GM12878 (cell line): ENCODE results near the gene NUPR1. TPM values are rescaled to one million over a fixed set of nuclear protein-coding genes. Genes with fewer than 3 reads are reported as not detected.

Experiments
- ATAC-seq: fragments of 200-7000 bp; cut with Tn5 transposase; 3 replicates; pipeline ENCODE4 v1.9.1; 2020; ENCODE audit warnings: mild to moderate bottlenecking, moderate library complexity
- BruUV-seq: library from RNA; stranded (reverse); fragments of 400-500 nt; replicated peaks from 2 replicates; lab custom pipeline; 2021; lab: Mats Ljungman, UMichigan
- CTCF ChIA-PET: fragments of 300-600 bp; sonication (Branson Sonifier 250); formaldehyde crosslinking; extraction: SDS; loops from one replicate; lab custom pipeline; 2021; ENCODE audit warnings: inconsistent platforms; lab: Yijun Ruan, JAX
- POLR2A ChIA-PET: fragments of 350-600 bp; formaldehyde crosslinking; extraction: SDS; loops from one replicate; lab custom pipeline; 2021; ENCODE audit warnings: inconsistent platforms; lab: Charles Lee
- RAD21 ChIA-PET: fragments of 300-600 bp; sonication (Branson Sonifier 250); formaldehyde crosslinking; loops from one replicate; lab custom pipeline; 2023; ENCODE audit warnings: antibody characterized with exemption; ENCODE audit not compliant: unreplicated experiment; lab: Charles Lee
- SMC1A ChIA-PET: fragments of 300-600 bp; sonication (Branson Sonifier 250); formaldehyde crosslinking; loops from one replicate; lab custom pipeline; 2023; ENCODE audit not compliant: unreplicated experiment, uncharacterized antibody; lab: Charles Lee
- DNase-seq: peaks from one replicate; pipeline ENCODE4 v3.0.0-alpha.2; 2011; ENCODE audit warnings: low read depth, low spot score
- FAIRE-seq: peaks from 3 replicates; lab custom pipeline; 2011; peaks lifted over from hg19 to GRCh38; lab: Jason Lieb, UNC
- H2AFZ ChIP-seq: 2 replicates; pipeline ENCODE4 v1.6.0; 2011; ENCODE audit warnings: low read depth, low read length, control low read depth; ENCODE audit not compliant: control insufficient read depth
- H3K27ac ChIP-seq: 2 replicates; pipeline ENCODE4 v1.5.1; 2011; ENCODE audit warnings: control low read depth; ENCODE audit not compliant: control insufficient read depth, insufficient read depth
- H3K27me3 ChIP-seq, 2 experiments: replicated peaks in 1 of 2; 2 replicates each; pipeline versions ENCODE4 v1.6.0 to v1.6.1; 2011; ENCODE audit warnings: low read length in 1 of 2; ENCODE audit not compliant: control insufficient read depth in 2 of 2, insufficient read depth in 2 of 2
- H3K36me3 ChIP-seq, 2 experiments: 2 replicates each; pipeline ENCODE4 v1.5.1; 2011; ENCODE audit warnings: low read length in 1 of 2; ENCODE audit not compliant: control insufficient read depth in 2 of 2, insufficient read depth in 2 of 2
- H3K4me1 ChIP-seq: 2 replicates; pipeline ENCODE4 v1.6.1; 2011; ENCODE audit warnings: mild to moderate bottlenecking, low read length, moderate library complexity, mixed read lengths; ENCODE audit not compliant: control insufficient read depth, insufficient read depth
- H3K4me2 ChIP-seq: 2 replicates; pipeline ENCODE4 v1.6.0; 2011; ENCODE audit warnings: control low read depth; ENCODE audit not compliant: control insufficient read depth, insufficient read depth
- H3K4me3 ChIP-seq: fragments of 200-600 bp; sonication (generic); 2 replicates; pipeline ENCODE4 v1.5.1; 2016
- H3K79me2 ChIP-seq: 2 replicates; pipeline ENCODE4 v1.6.0; 2011; ENCODE audit warnings: low read length; ENCODE audit not compliant: control insufficient read depth, insufficient read depth
- H3K9ac ChIP-seq: 2 replicates; pipeline ENCODE4 v1.8.0; 2011; ENCODE audit warnings: low read length, control low read depth, mixed read lengths; ENCODE audit not compliant: control insufficient read depth, insufficient read depth
- H3K9me3 ChIP-seq: replicated peaks from 3 replicates; pipeline ENCODE4 v1.5.1; 2011; ENCODE audit warnings: mild to moderate bottlenecking, low read length; ENCODE audit not compliant: control insufficient read depth, insufficient read depth
- H4K20me1 ChIP-seq: 2 replicates; pipeline ENCODE4 v1.6.0; 2011; ENCODE audit not compliant: control insufficient read depth, insufficient read depth
- BMI1 ChIP-seq: fragments of 450-650 bp; IDR thresholded peaks from 2 replicates; pipeline ENCODE4 v1.6.1; 2016; ENCODE audit warnings: mild to moderate bottlenecking, moderate library complexity, borderline replicate concordance
- CBX3 ChIP-seq: fragments of 200-600 bp; sonication (generic); IDR thresholded peaks from 2 replicates; pipeline ENCODE4 v1.6.1; 2016; ENCODE audit warnings: low read depth, borderline replicate concordance
- CHD1 ChIP-seq: IDR thresholded peaks from 2 replicates; pipeline ENCODE4 v1.6.1; 2012; ENCODE audit warnings: low read depth, low read length, improper control_type of control experiment
- HDAC6 ChIP-seq: fragments of 200-600 bp; sonication (generic); IDR thresholded peaks from one replicate; pipeline ENCODE4 v1.8.0; 2017; ENCODE audit warnings: antibody characterized with exemption; ENCODE audit not compliant: unreplicated experiment
- NR2C2 ChIP-seq: IDR thresholded peaks from 2 replicates; pipeline ENCODE4 v1.6.1; 2011; ENCODE audit warnings: borderline replicate concordance, low read depth; ENCODE audit not compliant: control insufficient read depth, insufficient read length
- SPI1 ChIP-seq: IDR thresholded peaks from 2 replicates; pipeline ENCODE4 v1.6.1; 2011; ENCODE audit warnings: low read depth, mild to moderate bottlenecking, low read length, moderate library complexity, borderline replicate concordance; ENCODE audit not compliant: insufficient read depth
- STAT3 ChIP-seq: IDR thresholded peaks from 2 replicates; pipeline ENCODE4 v1.6.1; 2011; ENCODE audit warnings: low read depth, low read length, improper control_type of control experiment
- TARDBP ChIP-seq: IDR thresholded peaks from 2 replicates; pipeline ENCODE4 v1.6.1; 2016; ENCODE audit warnings: borderline replicate concordance
- WRNIP1 ChIP-seq: IDR thresholded peaks from 2 replicates; pipeline ENCODE4 v1.6.1; 2011; ENCODE audit warnings: low read depth, low read length, improper control_type of control experiment, borderline replicate concordance
- ZZZ3 ChIP-seq: IDR thresholded peaks from 2 replicates; pipeline ENCODE4 v1.6.1; 2011; ENCODE audit warnings: low read depth; ENCODE audit not compliant: control insufficient read depth, insufficient read length
- WGBS: methylation state at CpG from one replicate; pipeline ENCODE4 v1.1.6; 2016; ENCODE audit warnings: low lambda C conversion rate; ENCODE audit not compliant: insufficient replicate concordance, insufficient coverage; ENCODE audit errors: missing lambda C conversion rate; 5-methylcytosine and 5-hydroxymethylcytosine counted together
- in situ Hi-C: fragments of 300-500 bp; cut with MboI; formaldehyde crosslinking; loops from 9 replicates; pipeline ENCODE4 v1.14.3; 2018; ENCODE audit warnings: mixed read lengths
- intact Hi-C: fragments of 100-400 bp; cut with micrococcal nuclease; formaldehyde crosslinking; loops from one replicate; pipeline ENCODE4 v1.14.2; 2022; ENCODE audit not compliant: unreplicated experiment
- polyA plus RNA-seq, 11 experiments: library from polyadenylated mRNA; depleted of rRNA in 4 of 11; unstranded in 6 of 11; stranded (reverse) in 5 of 11; fragments of >200 nt; fragmentation: Nextera tagmentation in 4 of 11; fragmentation: Illumina TruSeq in 1 of 11; extraction: Ambion mirVana in 4 of 11; extraction: Trizol in 1 of 11; gene quantifications; 1 replicate in 1 of 11; 2 replicates in 10 of 11; pipeline versions ENCODE4 v1.2.1 to v1.2.3, GENCODE V29; 2011 to 2016; ENCODE audit warnings: inconsistent platforms in 2 of 11, missing spikeins in 2 of 11, low read depth in 1 of 11
- total RNA-seq, 4 experiments: library from RNA; depleted of rRNA in 3 of 4; stranded (reverse); fragments of >200 nt in 3 of 4; fragmentation: Illumina TruSeq in 1 of 4; extraction: Trizol in 1 of 4; gene quantifications; 2 replicates each; pipeline versions ENCODE4 v1.2.1 to v1.2.3, GENCODE V29; 2013 to 2021
- TF ChIP-seq, protein P1 (sequence below): IDR thresholded peaks from 2 replicates; pipeline ENCODE4 v1.6.1; 2011; ENCODE audit warnings: low read depth, low read length, improper control_type of control experiment, borderline replicate concordance
- TF ChIP-seq, protein P2 (sequence below): fragments of 450-650 bp; IDR thresholded peaks from 2 replicates; pipeline ENCODE4 v1.6.1; 2018; ENCODE audit warnings: mild to moderate bottlenecking, low read depth, moderate library complexity; ENCODE audit not compliant: partially characterized antibody

Gene NUPR1
- total and polyA plus RNA-seq, 10 of the 15 experiments (the other 5 are each of a cell fraction or from before 2014, with no cell fraction given) = 0.04 to 0.78 (median 0.17) TPM; not detected in 2

DNA sequence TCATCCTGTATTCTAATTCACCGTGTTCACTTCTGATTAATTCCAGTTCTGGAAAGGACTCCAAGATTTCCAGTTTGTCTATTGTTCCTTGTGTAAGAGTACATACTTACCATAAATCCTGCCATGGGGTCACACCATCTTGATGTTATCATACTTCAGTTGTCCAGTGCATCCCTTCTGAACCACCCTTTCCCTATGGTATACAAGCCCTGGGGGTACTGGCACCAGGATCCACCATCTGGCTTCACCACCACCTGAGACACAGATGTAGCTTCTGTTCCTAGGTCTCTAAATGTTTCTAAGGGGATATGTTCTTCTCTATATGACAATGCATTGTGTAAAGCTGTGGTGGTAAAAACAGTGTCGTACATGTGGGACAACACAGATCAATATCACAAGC lies 36.2 kb upstream of the NUPR1 start:
- no peak overlapping the region for H3K4me3 ChIP-seq
- POLR2A ChIA-PET = no interaction called here
- no peak overlapping the region for H3K4me2 ChIP-seq
- no peaks in the 10 kb centered on the region for H3K36me3 ChIP-seq
- no peaks in the 10 kb centered on the region for H3K9me3 ChIP-seq
- RAD21 ChIA-PET = no interaction called here
- H3K27ac ChIP-seq = no peak overlapping the region
- ATAC-seq (no peak), FAIRE-seq (no peak), DNase-seq (no peak)
- intact Hi-C loops (no loop called here), in situ Hi-C loops (no loop called here)
- CTCF ChIA-PET = no interaction called here
- WGBS = 98% methylated on average over 2 of the region's 2 CpGs
- no peaks in the 10 kb centered on the region for H3K27me3 ChIP-seq
- no TSS peak for BruUV-seq
- TF ChIP-seq NR2C2 (no peak), CBX3 (no peak), WRNIP1 (no peak), SPI1 (no peak), ZZZ3 (no peak), BMI1 (no peak), HDAC6 (no peak), TARDBP (no peak), CHD1 (no peak), STAT3 (no peak)
- TF ChIP-seq, protein P1, sequence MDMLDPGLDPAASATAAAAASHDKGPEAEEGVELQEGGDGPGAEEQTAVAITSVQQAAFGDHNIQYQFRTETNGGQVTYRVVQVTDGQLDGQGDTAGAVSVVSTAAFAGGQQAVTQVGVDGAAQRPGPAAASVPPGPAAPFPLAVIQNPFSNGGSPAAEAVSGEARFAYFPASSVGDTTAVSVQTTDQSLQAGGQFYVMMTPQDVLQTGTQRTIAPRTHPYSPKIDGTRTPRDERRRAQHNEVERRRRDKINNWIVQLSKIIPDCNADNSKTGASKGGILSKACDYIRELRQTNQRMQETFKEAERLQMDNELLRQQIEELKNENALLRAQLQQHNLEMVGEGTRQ = no peak
- TF ChIP-seq, protein P2, sequence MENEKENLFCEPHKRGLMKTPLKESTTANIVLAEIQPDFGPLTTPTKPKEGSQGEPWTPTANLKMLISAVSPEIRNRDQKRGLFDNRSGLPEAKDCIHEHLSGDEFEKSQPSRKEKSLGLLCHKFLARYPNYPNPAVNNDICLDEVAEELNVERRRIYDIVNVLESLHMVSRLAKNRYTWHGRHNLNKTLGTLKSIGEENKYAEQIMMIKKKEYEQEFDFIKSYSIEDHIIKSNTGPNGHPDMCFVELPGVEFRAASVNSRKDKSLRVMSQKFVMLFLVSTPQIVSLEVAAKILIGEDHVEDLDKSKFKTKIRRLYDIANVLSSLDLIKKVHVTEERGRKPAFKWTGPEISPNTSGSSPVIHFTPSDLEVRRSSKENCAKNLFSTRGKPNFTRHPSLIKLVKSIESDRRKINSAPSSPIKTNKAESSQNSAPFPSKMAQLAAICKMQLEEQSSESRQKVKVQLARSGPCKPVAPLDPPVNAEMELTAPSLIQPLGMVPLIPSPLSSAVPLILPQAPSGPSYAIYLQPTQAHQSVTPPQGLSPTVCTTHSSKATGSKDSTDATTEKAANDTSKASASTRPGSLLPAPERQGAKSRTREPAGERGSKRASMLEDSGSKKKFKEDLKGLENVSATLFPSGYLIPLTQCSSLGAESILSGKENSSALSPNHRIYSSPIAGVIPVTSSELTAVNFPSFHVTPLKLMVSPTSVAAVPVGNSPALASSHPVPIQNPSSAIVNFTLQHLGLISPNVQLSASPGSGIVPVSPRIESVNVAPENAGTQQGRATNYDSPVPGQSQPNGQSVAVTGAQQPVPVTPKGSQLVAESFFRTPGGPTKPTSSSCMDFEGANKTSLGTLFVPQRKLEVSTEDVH = no peak
- H3K79me2 ChIP-seq = no peaks in the 10 kb centered on the region
- SMC1A ChIA-PET = no interaction called here
- H2AFZ ChIP-seq = no peak overlapping the region
- no peaks in the 10 kb centered on the region for H4K20me1 ChIP-seq
- no peak overlapping the region for H3K9ac ChIP-seq
- no peaks in the 10 kb centered on the region for H3K4me1 ChIP-seq
